Measurements from ENCODE around the gene FEN1.

GRCh38 chr11:61806785-61807184 lies 14.1 kb downstream of the FEN1 start:
- TF ChIP-seq EZH2phosphoT487 (IDR thresholded peaks at IDR 0.05; ENCODE audit: borderline replicate concordance, low read length) = no peak
- TF ChIP-seq CTCF (IDR thresholded peaks at IDR 0.05; ENCODE audit: low read depth, low read length, poor library complexity, severe bottlenecking) = no peak
